Glomerular endothelial cell (primary cell): Measurements from ENCODE around the gene CDK4. TPM values are rescaled to one million over a fixed set of nuclear protein-coding genes. Genes with fewer than 3 reads are reported as not detected.
"Not testable (repeated sequence)": the region's sequence is repeated elsewhere in the genome, so short reads cannot be mapped to it uniquely, and the experiment has no call there.

Experiments
- DNase-seq: peaks from one replicate; pipeline ENCODE4 v3.0.0-alpha.2; 2011; ENCODE audit warnings: low read depth, low spot score; ENCODE audit errors: extremely low read depth
- total RNA-seq: library from RNA; depleted of rRNA; stranded (reverse); fragments of >200 nt; gene quantifications from 2 replicates; pipeline ENCODE4 v1.2.3, GENCODE V29; 2015

Gene CDK4
- total RNA-seq, 1 donor from 2014 or later = 160 TPM

GRCh38 chr12:57716305-57716704, 35.8 kb downstream of the CDK4 start:
- no peak for DNase-seq

- DNase-seq = no peak
Measured at GRCh38 chr12:57715786-57716185, 36.3 kb downstream of the CDK4 start.

GRCh38 chr12:57715036-57715748, 36.9 kb downstream of the CDK4 start:
- not testable (repeated sequence) for DNase-seq

- no peak for DNase-seq
Measured at GRCh38 chr12:57713209-57713608, 38.9 kb downstream of the CDK4 start.

- DNase-seq = no peak
Measured at GRCh38 chr12:57712701-57713100, 39.4 kb downstream of the CDK4 start.

GRCh38 chr12:57708296-57708695, 43.8 kb downstream of the CDK4 start:
- DNase-seq = no peak

GRCh38 chr12:57707250-57707649, 44.9 kb downstream of the CDK4 start:
- no peak for DNase-seq

- no peak for DNase-seq
Measured at GRCh38 chr12:57700317-57700716, 51.8 kb downstream of the CDK4 start.

GRCh38 chr12:57698414-57698813, 53.7 kb downstream of the CDK4 start:
- DNase-seq = no peak

Other genes starting within 250 kb of the CDK4 start
- 14.0 and 19.1 TPM in 2 replicates for gene DDIT3, start 231.8 kb downstream of the CDK4 start, total RNA-seq
- 28.4 and 31.7 TPM in 2 replicates for gene MBD6, start 229.5 kb downstream of the CDK4 start, total RNA-seq
- 227 and 287 TPM in 2 replicates for gene DCTN2, start 205.1 kb downstream of the CDK4 start, total RNA-seq
- 0.06 and 0.10 TPM in 2 replicates for gene KIF5A, start 202.3 kb downstream of the CDK4 start, total RNA-seq
- 7.3 and 9.9 TPM in 2 replicates for gene PIP4K2C, start 161.1 kb downstream of the CDK4 start, total RNA-seq
- 4.2 and 4.8 TPM in 2 replicates for gene DTX3, start 147.5 kb downstream of the CDK4 start, total RNA-seq
- gene ARHGEF25, start 140.9 kb downstream of the CDK4 start, total RNA-seq = 1.4 and 2.0 TPM in 2 replicates
- 1.1 and 2.9 TPM in 2 replicates for gene B4GALNT1, start 119.1 kb downstream of the CDK4 start, total RNA-seq
- 241 and 260 TPM in 2 replicates for gene OS9, start 58.2 kb downstream of the CDK4 start, total RNA-seq
- gene AGAP2, start 13.6 kb downstream of the CDK4 start, total RNA-seq = 0.47 TPM in 1 of 2 replicates, not detected in the other
- 38.0 and 57.3 TPM in 2 replicates for gene TSPAN31, start 7.3 kb downstream of the CDK4 start, total RNA-seq
- 6.9 and 8.6 TPM in 2 replicates for gene MARCHF9, start 2.8 kb upstream of the CDK4 start, total RNA-seq
- 0.15 and 1.1 TPM in 2 replicates for gene CYP27B1, start 14.8 kb upstream of the CDK4 start, total RNA-seq
- 11.3 and 18.1 TPM in 2 replicates for gene METTL1, start 19.8 kb upstream of the CDK4 start, total RNA-seq
- gene EEF1AKMT3, start 20.3 kb upstream of the CDK4 start, total RNA-seq = 4.7 and 6.9 TPM in 2 replicates
- gene TSFM, start 30.5 kb upstream of the CDK4 start, total RNA-seq = 25.3 and 27.9 TPM in 2 replicates
- gene AVIL, start 66.4 kb upstream of the CDK4 start, total RNA-seq = 0.39 and 0.99 TPM in 2 replicates
- gene CTDSP2, start 94.4 kb upstream of the CDK4 start, total RNA-seq = 100 and 106 TPM in 2 replicates
- gene ATP23, start 189.3 kb upstream of the CDK4 start, total RNA-seq = 6.6 and 7.5 TPM in 2 replicates